Gastroesophageal sphincter (tissue), 4 donors: ENCODE data around the gene ZCWPW1. TPM values are rescaled to one million over a fixed set of nuclear protein-coding genes. Genes with fewer than 3 reads are reported as not detected.

Experiments used
- ATAC-seq: fragments of 150-250 bp; one replicate; pipeline ENCODE4 v1.9.1; 2016; ENCODE audit warnings: mild to moderate bottlenecking, moderate library complexity
- H3K27ac ChIP-seq, 4 donors: fragments of 200-600 bp; sonication (generic) in 3 of 4; 1 replicate in 3 of 4; 2 replicates in 1 of 4; pipeline ENCODE4 v1.5.1; 2016 to 2019
- H3K27me3 ChIP-seq: fragments of 200-600 bp; sonication (generic); one replicate; pipeline ENCODE4 v1.5.1; 2019
- H3K36me3 ChIP-seq, 2 donors: fragments of 200-600 bp; sonication (generic); one replicate each; pipeline ENCODE4 v1.5.1; 2019; ENCODE audit warnings: control low read depth in 1 of 2
- H3K4me1 ChIP-seq, 3 donors: fragments of 200-600 bp; sonication (generic); 1 replicate in 2 of 3; 2 replicates in 1 of 3; pipeline ENCODE4 v1.5.1; 2016 to 2019; ENCODE audit warnings: control low read depth in 2 of 3
- H3K4me3 ChIP-seq, 2 donors: fragments of 200-600 bp; sonication (generic); one replicate each; pipeline ENCODE4 v1.5.1; 2019; ENCODE audit warnings: mild to moderate bottlenecking in 1 of 2, moderate library complexity in 1 of 2
- H3K9me3 ChIP-seq, 3 donors: fragments of 200-600 bp; sonication (generic); one replicate each; pipeline ENCODE4 v1.5.1; 2017 to 2019; ENCODE audit warnings: control low read depth in 2 of 3
- EP300 ChIP-seq: sonication (generic); formaldehyde crosslinking; IDR thresholded peaks from one replicate; pipeline ENCODE4 v1.6.1; 2017; ENCODE audit warnings: antibody characterized with exemption, mild to moderate bottlenecking
- POLR2A ChIP-seq, 2 donors: fragments of 450-650 bp; IDR thresholded peaks; one replicate each; pipeline ENCODE4 v1.6.1; 2017; ENCODE audit warnings: antibody characterized with exemption in 2 of 2, mild to moderate bottlenecking in 2 of 2, moderate library complexity in 1 of 2
- POLR2AphosphoS5 ChIP-seq: sonication (generic); formaldehyde crosslinking; IDR thresholded peaks from one replicate; pipeline ENCODE4 v1.6.1; 2017; ENCODE audit warnings: antibody characterized with exemption
- WGBS, 2 donors: methylation state at CpG; one replicate each; pipeline ENCODE4 v1.1.5; 2018; ENCODE audit warnings: low coverage in 1 of 2; 5-methylcytosine and 5-hydroxymethylcytosine counted together
- total RNA-seq, 4 donors: library from RNA; depleted of rRNA; stranded (reverse); fragments of >200 nt; gene quantifications; one replicate each; pipeline ENCODE4 v1.1.0, GENCODE V29; 2016
- TF ChIP-seq, protein P1 (sequence below), 4 experiments: fragments of 200-600 bp in 2 of 4; fragments of 450-650 bp in 2 of 4; sonication (generic) in 1 of 4; IDR thresholded peaks; one replicate each; pipeline ENCODE4 v1.5.1; 2017 to 2019; ENCODE audit warnings: antibody characterized with exemption in 4 of 4, mild to moderate bottlenecking in 2 of 4, moderate library complexity in 2 of 4

Gene ZCWPW1
- total RNA-seq, 4 donors from 2014 or later: 4.9 to 8.2 (median 5.8) TPM

DNA sequence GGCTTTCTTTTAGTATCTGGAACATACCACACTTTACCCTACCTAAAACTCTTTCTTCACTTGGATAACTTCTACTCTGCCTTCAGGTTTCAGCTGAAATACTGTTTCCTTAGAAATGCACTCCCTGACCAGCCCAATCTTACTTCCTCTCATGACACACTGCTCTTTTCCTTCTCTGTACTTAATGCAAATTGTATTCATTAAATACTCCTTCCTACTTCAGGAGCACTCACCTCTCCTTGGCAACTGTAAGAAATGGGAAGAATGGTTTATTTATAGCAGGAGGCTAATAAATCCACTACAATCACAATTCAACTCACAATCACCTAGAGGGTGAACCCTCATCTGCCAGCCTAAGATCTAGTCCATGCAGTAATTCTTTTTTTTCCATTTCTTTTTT lies 15.2 kb downstream of the ZCWPW1 start:
- no peak for ATAC-seq
- Histone ChIP-seq H3K36me3 (peaks cover 0 to 14% of the 10 kb centered on the region in 2 donors), H3K27me3 (no peaks in the 10 kb centered on the region), H3K4me1 (no peaks in the 10 kb centered on the region), H3K27ac (no peak overlapping the region), H3K4me3 (no peak overlapping the region), H3K9me3 (no peaks in the 10 kb centered on the region)
- no peak for TF ChIP-seq EP300
- no peak for TF ChIP-seq POLR2A (IDR thresholded peaks at IDR 0.05)
- TF ChIP-seq, protein P1, sequence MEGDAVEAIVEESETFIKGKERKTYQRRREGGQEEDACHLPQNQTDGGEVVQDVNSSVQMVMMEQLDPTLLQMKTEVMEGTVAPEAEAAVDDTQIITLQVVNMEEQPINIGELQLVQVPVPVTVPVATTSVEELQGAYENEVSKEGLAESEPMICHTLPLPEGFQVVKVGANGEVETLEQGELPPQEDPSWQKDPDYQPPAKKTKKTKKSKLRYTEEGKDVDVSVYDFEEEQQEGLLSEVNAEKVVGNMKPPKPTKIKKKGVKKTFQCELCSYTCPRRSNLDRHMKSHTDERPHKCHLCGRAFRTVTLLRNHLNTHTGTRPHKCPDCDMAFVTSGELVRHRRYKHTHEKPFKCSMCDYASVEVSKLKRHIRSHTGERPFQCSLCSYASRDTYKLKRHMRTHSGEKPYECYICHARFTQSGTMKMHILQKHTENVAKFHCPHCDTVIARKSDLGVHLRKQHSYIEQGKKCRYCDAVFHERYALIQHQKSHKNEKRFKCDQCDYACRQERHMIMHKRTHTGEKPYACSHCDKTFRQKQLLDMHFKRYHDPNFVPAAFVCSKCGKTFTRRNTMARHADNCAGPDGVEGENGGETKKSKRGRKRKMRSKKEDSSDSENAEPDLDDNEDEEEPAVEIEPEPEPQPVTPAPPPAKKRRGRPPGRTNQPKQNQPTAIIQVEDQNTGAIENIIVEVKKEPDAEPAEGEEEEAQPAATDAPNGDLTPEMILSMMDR (IDR thresholded peaks at IDR 0.05): no peak
- no peak for TF ChIP-seq POLR2AphosphoS5

GRCh38 chr7:100411101-100411500 lies 17.4 kb downstream of the ZCWPW1 start:
- Histone ChIP-seq H3K27ac (no peak overlapping the region), H3K36me3 (peaks cover 0 to 10% of the 10 kb centered on the region in 2 donors), H3K9me3 (no peaks in the 10 kb centered on the region), H3K4me3 (no peak overlapping the region), H3K4me1 (no peaks in the 10 kb centered on the region), H3K27me3 (no peaks in the 10 kb centered on the region)
- ATAC-seq: no peak
- TF ChIP-seq EP300 (no peak), POLR2A (IDR thresholded peaks at IDR 0.05) (no peak), POLR2AphosphoS5 (no peak)
- TF ChIP-seq, protein P1 (IDR thresholded peaks at IDR 0.05): no peak
- 90 to 99% methylated on average over 2 to 6 of the region's 6 CpGs for WGBS, 2 donors

GRCh38 chr7:100407285-100408180 lies 21.0 kb downstream of the ZCWPW1 start:
- TF ChIP-seq POLR2A (IDR thresholded peaks at IDR 0.05) (no peak), EP300 (no peak), POLR2AphosphoS5 (no peak)
- TF ChIP-seq, protein P1 (IDR thresholded peaks at IDR 0.05): peak; percentile 33 to 60 (median 52)
- H3K9me3 ChIP-seq: no peaks in the 10 kb centered on the region
- H3K27ac ChIP-seq: no peak overlapping the region
- no peak overlapping the region for H3K4me3 ChIP-seq
- H3K27me3 ChIP-seq: no peaks in the 10 kb centered on the region
- ATAC-seq: peak; percentile 82
- H3K36me3 ChIP-seq: peaks cover 0 to 9% of the 10 kb centered on the region in 2 donors
- 25 to 34% methylated on average over 5 to 10 of the region's 12 CpGs for WGBS, 2 donors
- H3K4me1 ChIP-seq: no peaks in the 10 kb centered on the region

GRCh38 chr7:100406767-100407166 lies 21.7 kb downstream of the ZCWPW1 start:
- Histone ChIP-seq H3K27me3 (no peaks in the 10 kb centered on the region), H3K27ac (no peak overlapping the region), H3K4me1 (no peaks in the 10 kb centered on the region), H3K4me3 (no peak overlapping the region), H3K36me3 (peaks cover 0 to 12% of the 10 kb centered on the region in 2 donors), H3K9me3 (no peaks in the 10 kb centered on the region)
- no peak for ATAC-seq
- 46 to 65% methylated on average over 5 to 6 of the region's 6 CpGs for WGBS, 2 donors
- TF ChIP-seq POLR2A (IDR thresholded peaks at IDR 0.05): no peak
- TF ChIP-seq EP300: no peak

- no peaks in the 10 kb centered on the region for H3K9me3 ChIP-seq
- ATAC-seq: no peak
- H3K36me3 ChIP-seq: peaks cover 0 to 8% of the 10 kb centered on the region in 2 donors
- TF ChIP-seq, protein P1 (IDR thresholded peaks at IDR 0.05): no peak
- no peak for TF ChIP-seq EP300
- no peak overlapping the region for H3K4me3 ChIP-seq
- 80 to 100% methylated on average over 1 to 2 of the region's 2 CpGs for WGBS, 2 donors
- no peaks in the 10 kb centered on the region for H3K27me3 ChIP-seq
- no peaks in the 10 kb centered on the region for H3K4me1 ChIP-seq
- H3K27ac ChIP-seq: no peak overlapping the region
Measured at GRCh38 chr7:100402241-100402640, 26.3 kb downstream of the ZCWPW1 start.
